ENCODE measurements around the gene FGFR1OP2. TPM values are rescaled to one million over a fixed set of nuclear protein-coding genes. Genes with fewer than 3 reads are reported as not detected.

FGFR1OP2 gene
- total RNA-seq, 4 donors from 2014 or later = 26.6 to 65.4 (median 41.3) TPM

DNA sequence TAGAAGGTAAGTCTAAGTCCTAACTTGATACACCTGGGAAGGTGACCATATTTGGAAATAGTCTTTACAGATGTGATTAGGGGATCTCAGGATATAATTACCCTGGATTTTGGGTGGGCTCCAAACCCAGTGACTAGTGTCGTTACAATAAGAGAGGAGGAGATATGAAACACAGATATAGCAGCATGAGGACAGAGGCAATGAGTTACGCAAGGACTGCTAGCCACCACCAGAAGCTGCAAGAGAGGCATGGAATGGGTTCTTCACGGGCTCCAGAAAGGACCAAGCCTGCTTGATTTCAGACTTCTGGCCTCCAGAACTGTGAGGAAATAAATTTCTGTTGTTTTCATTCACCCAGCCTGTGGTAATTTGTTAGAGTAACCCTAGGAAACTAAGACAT lies 28.6 kb downstream of the FGFR1OP2 start:
- Histone ChIP-seq H3K36me3 (peaks cover 0 to 87% (median 0%) of the 10 kb centered on the region in 3 donors), H3K9me3 (no peaks in the 10 kb centered on the region), H3K4me3 (no peak overlapping the region), H3K4me1 (no peaks in the 10 kb centered on the region), H3K27ac (no peak overlapping the region), H3K27me3 (no peaks in the 10 kb centered on the region)
- no peak for DNase-seq
- 88 to 96% methylated on average over 3 of the region's 3 CpGs for WGBS, 2 donors
- intact Hi-C loops (cut with DNase I) = no loop called here
- TF ChIP-seq, protein P1, sequence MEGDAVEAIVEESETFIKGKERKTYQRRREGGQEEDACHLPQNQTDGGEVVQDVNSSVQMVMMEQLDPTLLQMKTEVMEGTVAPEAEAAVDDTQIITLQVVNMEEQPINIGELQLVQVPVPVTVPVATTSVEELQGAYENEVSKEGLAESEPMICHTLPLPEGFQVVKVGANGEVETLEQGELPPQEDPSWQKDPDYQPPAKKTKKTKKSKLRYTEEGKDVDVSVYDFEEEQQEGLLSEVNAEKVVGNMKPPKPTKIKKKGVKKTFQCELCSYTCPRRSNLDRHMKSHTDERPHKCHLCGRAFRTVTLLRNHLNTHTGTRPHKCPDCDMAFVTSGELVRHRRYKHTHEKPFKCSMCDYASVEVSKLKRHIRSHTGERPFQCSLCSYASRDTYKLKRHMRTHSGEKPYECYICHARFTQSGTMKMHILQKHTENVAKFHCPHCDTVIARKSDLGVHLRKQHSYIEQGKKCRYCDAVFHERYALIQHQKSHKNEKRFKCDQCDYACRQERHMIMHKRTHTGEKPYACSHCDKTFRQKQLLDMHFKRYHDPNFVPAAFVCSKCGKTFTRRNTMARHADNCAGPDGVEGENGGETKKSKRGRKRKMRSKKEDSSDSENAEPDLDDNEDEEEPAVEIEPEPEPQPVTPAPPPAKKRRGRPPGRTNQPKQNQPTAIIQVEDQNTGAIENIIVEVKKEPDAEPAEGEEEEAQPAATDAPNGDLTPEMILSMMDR (IDR thresholded peaks at IDR 0.05) = no peak
- no peak for TF ChIP-seq POLR2A (IDR thresholded peaks at IDR 0.05)

DNA sequence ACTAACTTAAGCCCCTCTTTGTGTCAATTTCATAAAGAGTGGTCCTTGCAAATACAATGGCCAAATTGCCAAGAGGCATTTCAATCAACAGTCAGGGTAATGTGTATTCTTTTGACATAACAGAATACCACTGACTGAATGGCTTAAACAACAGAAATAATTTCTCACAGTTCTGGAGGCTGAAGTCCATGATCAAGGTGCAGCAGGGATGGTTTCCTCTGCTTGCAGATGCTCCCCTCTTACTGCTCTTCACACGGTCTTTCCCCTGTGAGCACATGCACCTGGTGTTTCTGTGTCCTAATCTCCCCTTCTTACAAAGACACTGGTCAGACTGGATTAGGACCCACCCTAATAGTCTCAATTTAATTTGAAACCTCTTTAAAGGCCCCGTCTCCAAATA lies 31.9 kb downstream of the FGFR1OP2 start:
- TF ChIP-seq POLR2A (IDR thresholded peaks at IDR 0.05) = no peak
- TF ChIP-seq, protein P1 (IDR thresholded peaks at IDR 0.05) = no peak
- Histone ChIP-seq H3K27ac (no peak overlapping the region), H3K4me3 (no peak overlapping the region), H3K9me3 (no peaks in the 10 kb centered on the region), H3K27me3 (no peaks in the 10 kb centered on the region), H3K36me3 (peaks cover 0 to 90% (median 5%) of the 10 kb centered on the region in 3 donors), H3K4me1 (no peaks in the 10 kb centered on the region)
- intact Hi-C loops (cut with DNase I) = no loop called here
- 89 to 100% methylated on average over 1 to 2 of the region's 2 CpGs for WGBS, 2 donors
- DNase-seq = no peak

DNA sequence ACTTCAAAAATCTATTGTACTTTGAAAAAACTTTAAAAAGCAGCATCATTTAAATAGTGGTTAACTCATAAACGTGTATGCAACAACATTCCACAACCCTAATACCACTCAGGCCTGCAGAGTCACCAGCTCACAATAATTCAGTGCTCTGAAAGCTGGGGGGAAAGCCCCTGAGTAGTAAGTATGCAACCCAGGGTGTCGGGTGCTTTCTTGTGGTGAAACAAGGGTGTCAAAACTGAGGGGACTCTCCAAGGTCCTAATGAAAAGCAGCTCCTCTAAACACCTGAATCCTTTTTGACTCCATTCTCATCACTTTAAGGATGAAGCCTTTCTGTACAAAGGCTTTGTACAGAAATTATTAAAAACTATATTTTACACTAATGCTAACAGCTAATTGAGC lies 33.7 kb downstream of the FGFR1OP2 start:
- no peak for DNase-seq
- 64 to 71% methylated on average over 2 of the region's 2 CpGs for whole genome bisulfite sequencing, 2 donors
- no peaks in the 10 kb centered on the region for H3K9me3 ChIP-seq
- intact Hi-C loops (cut with DNase I) = no loop called here
- TF ChIP-seq, protein P1 (IDR thresholded peaks at IDR 0.05) = no peak
- no peak for TF ChIP-seq POLR2A (IDR thresholded peaks at IDR 0.05)
- no peak overlapping the region for H3K4me3 ChIP-seq
- H3K4me1 ChIP-seq = peaks cover 0 to 8% (median 0%) of the 10 kb centered on the region in 3 donors
- H3K27ac ChIP-seq = no peak overlapping the region
- peaks cover 0 to 87% (median 5%) of the 10 kb centered on the region in 3 donors for H3K36me3 ChIP-seq
- no peaks in the 10 kb centered on the region for H3K27me3 ChIP-seq

DNA sequence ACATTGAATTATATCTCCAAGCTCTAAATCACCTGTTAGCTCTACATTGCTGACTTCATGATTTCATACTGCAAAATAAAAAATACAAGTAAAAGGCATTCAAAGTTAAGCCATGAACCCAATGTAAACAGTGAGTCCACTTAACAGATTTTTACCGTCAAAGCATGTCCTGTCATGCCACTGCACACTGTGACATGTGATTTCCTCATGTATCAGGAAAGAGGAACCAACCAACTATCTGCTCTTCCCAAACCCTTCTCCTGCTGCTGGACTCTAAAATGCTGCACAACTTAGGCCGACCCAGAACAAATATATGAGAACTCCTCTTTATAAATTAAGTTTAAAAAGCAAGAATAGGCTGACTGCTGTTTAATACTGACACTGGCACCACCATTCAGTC lies 38.4 kb downstream of the FGFR1OP2 start:
- intact Hi-C loops (cut with DNase I) = no loop called here
- WGBS, 2 donors = 43 to 71% methylated on average over 2 of the region's 2 CpGs
- peaks cover 0 to 94% (median 11%) of the 10 kb centered on the region in 3 donors for H3K36me3 ChIP-seq
- peaks cover 0 to 9% (median 0%) of the 10 kb centered on the region in 3 donors for H3K4me1 ChIP-seq
- no peak for DNase-seq
- no peaks in the 10 kb centered on the region for H3K9me3 ChIP-seq
- no peaks in the 10 kb centered on the region for H3K27me3 ChIP-seq
- TF ChIP-seq, protein P1 (IDR thresholded peaks at IDR 0.05) = no peak
- TF ChIP-seq POLR2A (IDR thresholded peaks at IDR 0.05) = no peak
- H3K4me3 ChIP-seq = no peak overlapping the region
- no peak overlapping the region for H3K27ac ChIP-seq

DNA sequence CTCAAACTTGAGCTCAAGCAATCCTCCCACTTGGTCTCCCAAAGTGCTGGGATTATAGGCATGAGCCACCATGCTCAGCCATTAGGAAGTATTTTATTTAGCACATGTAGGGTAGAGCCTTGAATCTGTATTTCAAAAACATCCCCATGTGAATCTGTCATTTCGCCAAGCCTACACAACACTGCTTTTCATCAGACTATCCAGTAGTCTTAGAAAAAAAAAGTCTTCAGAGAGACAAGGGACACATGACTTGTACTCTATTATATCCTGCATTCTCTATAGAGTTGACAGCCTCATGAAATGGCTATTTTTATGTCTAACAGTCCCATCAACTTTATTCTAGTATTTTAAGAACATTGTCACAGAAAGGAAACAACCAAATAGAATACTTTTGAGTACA lies 40.5 kb downstream of the FGFR1OP2 start:
- H3K9me3 ChIP-seq = no peaks in the 10 kb centered on the region
- H3K27ac ChIP-seq = no peak overlapping the region
- no peaks in the 10 kb centered on the region for H3K27me3 ChIP-seq
- peaks cover 0 to 9% (median 0%) of the 10 kb centered on the region in 3 donors for H3K4me1 ChIP-seq
- H3K36me3 ChIP-seq = peaks cover 0 to 94% (median 8%) of the 10 kb centered on the region in 3 donors
- DNase-seq = no peak
- no peak overlapping the region for H3K4me3 ChIP-seq
- 78 to 86% methylated on average over 1 of the region's 1 CpG for WGBS, 2 donors
- TF ChIP-seq, protein P1 (IDR thresholded peaks at IDR 0.05) = no peak
- TF ChIP-seq POLR2A (IDR thresholded peaks at IDR 0.05) = no peak
- intact Hi-C loops (cut with DNase I) = no loop called here

All from esophagus squamous epithelium (tissue), 5 donors.